Endothelial cell of umbilical vein (primary cell): ENCODE results near the gene MSH3. TPM values are rescaled to one million over a fixed set of nuclear protein-coding genes. Genes with fewer than 3 reads are reported as not detected.

ENCODE experiments used
- BruUV-seq: library from RNA; stranded (reverse); fragments of 400-500 nt; replicated peaks from 2 replicates; lab custom pipeline; 2021; lab: Mats Ljungman, UMichigan
- CTCF ChIA-PET: fragments of 300-600, 350-600 bp; sonication (Branson Sonifier 250); formaldehyde crosslinking; loops from one replicate; lab custom pipeline; 2021; ENCODE audit warnings: antibody characterized with exemption, inconsistent platforms; lab: Charles Lee
- POLR2A ChIA-PET: fragments of 300-600, 350-600 bp; sonication (Branson Sonifier 250); formaldehyde crosslinking; loops from one replicate; lab custom pipeline; 2021; ENCODE audit warnings: antibody characterized with exemption, inconsistent platforms; lab: Charles Lee
- DNase-seq: peaks from one replicate; pipeline ENCODE4 v3.0.0-alpha.2; 2011; ENCODE audit warnings: low read depth, low spot score
- FAIRE-seq: peaks from 2 replicates; lab custom pipeline; 2011; peaks lifted over from hg19 to GRCh38; lab: Jason Lieb, UNC
- H2AFZ ChIP-seq: 2 replicates; pipeline ENCODE4 v1.6.0; 2012; ENCODE audit warnings: low read depth, low read length, control low read depth, inconsistent platforms
- H3K27ac ChIP-seq: 2 replicates; pipeline ENCODE4 v1.5.1; 2011; ENCODE audit warnings: low read depth, mild to moderate bottlenecking, control low read depth, low read length, moderate library complexity; ENCODE audit not compliant: insufficient read depth
- H3K27me3 ChIP-seq, 2 experiments: 2 replicates each; pipeline versions ENCODE4 v1.6.0 to v1.6.1; 2011; ENCODE audit warnings: low read length in 2 of 2, mixed read lengths in 1 of 2; ENCODE audit not compliant: control insufficient read depth in 2 of 2, insufficient read depth in 2 of 2
- H3K36me3 ChIP-seq, 2 experiments: 2 replicates in 1 of 2; 3 replicates in 1 of 2; pipeline ENCODE4 v1.5.1; 2011; ENCODE audit warnings: low read length in 2 of 2, mild to moderate bottlenecking in 1 of 2, moderate library complexity in 1 of 2; ENCODE audit not compliant: control insufficient read depth in 2 of 2, insufficient read depth in 2 of 2; ENCODE audit errors: extremely low read depth in 1 of 2
- H3K4me1 ChIP-seq: 3 replicates; pipeline ENCODE4 v1.5.1; 2011; ENCODE audit warnings: mild to moderate bottlenecking, low read length; ENCODE audit not compliant: control insufficient read depth, insufficient read depth; ENCODE audit errors: extremely low read depth
- H3K4me2 ChIP-seq: 2 replicates; pipeline ENCODE4 v1.6.1; 2011; ENCODE audit warnings: low read length, control low read depth, mixed read lengths; ENCODE audit not compliant: insufficient read depth
- H3K4me3 ChIP-seq, 3 experiments: fragments of 200-600 bp in 1 of 3; sonication (generic), shearing (Covaris generic) in 1 of 3; replicated peaks in 1 of 3; 2 replicates each; pipeline ENCODE4 v1.5.1; 2011 to 2016; ENCODE audit warnings: control low read depth in 3 of 3, low read length in 3 of 3, mild to moderate bottlenecking in 2 of 3, inconsistent platforms in 1 of 3, low read depth in 1 of 3, moderate library complexity in 1 of 3; ENCODE audit not compliant: insufficient read depth in 1 of 3
- H3K79me2 ChIP-seq: 2 replicates; pipeline ENCODE4 v1.6.0; 2012; ENCODE audit warnings: low read length, inconsistent platforms; ENCODE audit not compliant: control insufficient read depth, insufficient read depth
- H3K9ac ChIP-seq: replicated peaks from 2 replicates; pipeline ENCODE3; 2011; ENCODE audit warnings: low read length, control low read depth; ENCODE audit not compliant: insufficient read depth; ENCODE audit errors: extremely low read depth
- H3K9me1 ChIP-seq: replicated peaks from 3 replicates; pipeline ENCODE4 v1.6.0; 2011; ENCODE audit warnings: mild to moderate bottlenecking, low read length; ENCODE audit not compliant: control insufficient read depth, insufficient read depth; ENCODE audit errors: extremely low read depth
- H3K9me3 ChIP-seq: replicated peaks from 2 replicates; pipeline ENCODE4 v1.5.1; 2012; ENCODE audit warnings: low read length, inconsistent platforms; ENCODE audit not compliant: control insufficient read depth, insufficient read depth
- H4K20me1 ChIP-seq: replicated peaks from 2 replicates; pipeline ENCODE3; 2011; ENCODE audit warnings: mild to moderate bottlenecking, low read length; ENCODE audit not compliant: control insufficient read depth, insufficient read depth; ENCODE audit errors: extremely low read depth
- EZH2 ChIP-seq: IDR thresholded peaks from 2 replicates; pipeline ENCODE4 v1.6.1; 2012; ENCODE audit warnings: borderline replicate concordance, low read depth, mild to moderate bottlenecking, moderate library complexity, low read length, inconsistent platforms; ENCODE audit not compliant: severe bottlenecking
- FOS ChIP-seq: IDR thresholded peaks from 2 replicates; pipeline ENCODE4 v1.6.1; 2011; ENCODE audit warnings: mild to moderate bottlenecking, low read length, moderate library complexity, borderline replicate concordance; ENCODE audit not compliant: insufficient read depth
- GATA2 ChIP-seq: IDR thresholded peaks from 2 replicates; pipeline ENCODE4 v1.7.0; 2011; ENCODE audit warnings: low read depth, mild to moderate bottlenecking, moderate library complexity, mixed read lengths, low read length; ENCODE audit not compliant: insufficient read length, insufficient read depth
- JUN ChIP-seq: IDR thresholded peaks from 2 replicates; pipeline ENCODE4 v1.6.1; 2011; ENCODE audit warnings: borderline replicate concordance, low read depth; ENCODE audit not compliant: insufficient read length, insufficient read depth
- MAX ChIP-seq: IDR thresholded peaks from 2 replicates; pipeline ENCODE4 v1.6.1; 2011; ENCODE audit not compliant: insufficient read depth, insufficient read length
- MYC ChIP-seq: IDR thresholded peaks from one replicate; pipeline ENCODE4 v1.6.1; 2011; ENCODE audit warnings: mild to moderate bottlenecking, low read depth, low read length
- POLR2A ChIP-seq: IDR thresholded peaks from 2 replicates; pipeline ENCODE4 v1.6.1; 2012; ENCODE audit warnings: low read depth, mild to moderate bottlenecking, control low read depth, low read length
- POLR2AphosphoS5 ChIP-seq: IDR thresholded peaks from 2 replicates; pipeline ENCODE4 v1.6.1; 2012; ENCODE audit warnings: low read depth, mild to moderate bottlenecking, control low read depth, low read length, moderate library complexity; ENCODE audit not compliant: insufficient read depth
- dilution Hi-C: fragments of 300-500 bp; cut with MboI; formaldehyde crosslinking; loops from one replicate; pipeline ENCODE4 v1.15.0; 2019; ENCODE audit warnings: low sequenced_read_pairs; ENCODE audit not compliant: extremely low pct_ligation_motif_present
- intact Hi-C: fragments of 100-400 bp; cut with micrococcal nuclease; formaldehyde crosslinking; loops from one replicate; pipeline ENCODE4 v1.10.0; 2022
- polyA plus RNA-seq, 4 experiments: library from polyadenylated mRNA; depleted of rRNA in 3 of 4; stranded (reverse) in 3 of 4; unstranded in 1 of 4; fragments of >200 nt; gene quantifications; 2 replicates each; pipeline versions ENCODE4 v1.2.1 to v1.2.3, GENCODE V29; 2011 to 2012; ENCODE audit warnings: missing spikeins in 1 of 4
- total RNA-seq: library from RNA; stranded (reverse); gene quantifications from 2 replicates; pipeline ENCODE4 v1.2.3, GENCODE V29; 2021
- TF ChIP-seq, protein P1 (sequence below), 2 donors: IDR thresholded peaks; 1 replicate in 1 of 2; 2 replicates in 1 of 2; pipeline ENCODE4 v1.5.1; 2011; ENCODE audit warnings: low read length in 2 of 2, mild to moderate bottlenecking in 2 of 2, moderate library complexity in 2 of 2, control low read depth in 1 of 2, inconsistent platforms in 1 of 2, low read depth in 1 of 2; ENCODE audit not compliant: insufficient read depth in 1 of 2; ENCODE audit errors: extremely low read depth in 1 of 2

MSH3 gene
- total and polyA plus RNA-seq, 2 donors (not counting 3 experiments of a cell fraction or from before 2014, with no cell fraction given), result 2.0 to 13.0 TPM

- intact Hi-C loops, result no loop called here
- ChIA-PET CTCF (no interaction called here), POLR2A (no interaction called here)
- Histone ChIP-seq H3K4me1 (no peaks in the 10 kb centered on the region), H3K4me3 (no peak overlapping the region), H3K27ac (no peak overlapping the region), H2AFZ (no peak overlapping the region), H3K79me2 (no peaks in the 10 kb centered on the region), H3K27me3 (no peaks in the 10 kb centered on the region), H3K36me3 (no peaks in the 10 kb centered on the region), H3K9ac (no peak overlapping the region), H3K9me3 (no peaks in the 10 kb centered on the region), H3K4me2 (no peak overlapping the region), H4K20me1 (no peaks in the 10 kb centered on the region), H3K9me1 (no peaks in the 10 kb centered on the region)
- TF ChIP-seq, protein P1, sequence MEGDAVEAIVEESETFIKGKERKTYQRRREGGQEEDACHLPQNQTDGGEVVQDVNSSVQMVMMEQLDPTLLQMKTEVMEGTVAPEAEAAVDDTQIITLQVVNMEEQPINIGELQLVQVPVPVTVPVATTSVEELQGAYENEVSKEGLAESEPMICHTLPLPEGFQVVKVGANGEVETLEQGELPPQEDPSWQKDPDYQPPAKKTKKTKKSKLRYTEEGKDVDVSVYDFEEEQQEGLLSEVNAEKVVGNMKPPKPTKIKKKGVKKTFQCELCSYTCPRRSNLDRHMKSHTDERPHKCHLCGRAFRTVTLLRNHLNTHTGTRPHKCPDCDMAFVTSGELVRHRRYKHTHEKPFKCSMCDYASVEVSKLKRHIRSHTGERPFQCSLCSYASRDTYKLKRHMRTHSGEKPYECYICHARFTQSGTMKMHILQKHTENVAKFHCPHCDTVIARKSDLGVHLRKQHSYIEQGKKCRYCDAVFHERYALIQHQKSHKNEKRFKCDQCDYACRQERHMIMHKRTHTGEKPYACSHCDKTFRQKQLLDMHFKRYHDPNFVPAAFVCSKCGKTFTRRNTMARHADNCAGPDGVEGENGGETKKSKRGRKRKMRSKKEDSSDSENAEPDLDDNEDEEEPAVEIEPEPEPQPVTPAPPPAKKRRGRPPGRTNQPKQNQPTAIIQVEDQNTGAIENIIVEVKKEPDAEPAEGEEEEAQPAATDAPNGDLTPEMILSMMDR (IDR thresholded peaks at IDR 0.05; ENCODE audit: extremely low read depth in 1 of 2, insufficient read depth in 1 of 2, low read depth in 1 of 2, low read length in 2 of 2), result no peak
- no peak for TF ChIP-seq JUN
- TF ChIP-seq GATA2, result no peak
- TF ChIP-seq POLR2AphosphoS5, result no peak
- no peak for TF ChIP-seq FOS
- TF ChIP-seq EZH2, result no peak
- no peak for TF ChIP-seq MYC
- TF ChIP-seq MAX, result no peak
- TF ChIP-seq POLR2A, result no peak
- no TSS peak for BruUV-seq
- dilution Hi-C loops, result no loop called here
- no peak for FAIRE-seq
- no peak for DNase-seq
Measured at GRCh38 chr5:80834710-80835109, 180.3 kb downstream of the MSH3 start.
